ENCODE measurements around the gene PDIA4.

Gene PDIA4

DNA sequence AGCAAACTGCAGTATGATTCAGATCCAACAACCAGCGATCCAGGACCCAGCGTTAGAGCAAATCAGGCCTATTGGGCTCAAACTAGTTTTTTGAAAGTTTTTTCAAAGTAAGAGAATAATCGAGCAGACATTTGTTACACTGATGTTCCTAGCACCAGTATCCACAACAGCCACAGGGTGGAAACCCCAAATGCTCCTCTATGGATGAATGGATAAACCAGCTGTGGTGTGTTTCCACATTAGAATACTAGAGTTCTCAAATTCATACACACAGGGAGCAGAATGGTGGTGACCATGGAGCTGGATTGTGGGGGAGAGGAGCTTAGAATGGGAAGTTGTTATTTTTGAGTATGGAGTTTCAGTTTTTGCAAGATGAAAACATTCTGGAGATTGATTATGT is 60.7 kb downstream of the PDIA4 start:
- DNase-seq (ENCODE audit: low spot score) = no peak

DNA sequence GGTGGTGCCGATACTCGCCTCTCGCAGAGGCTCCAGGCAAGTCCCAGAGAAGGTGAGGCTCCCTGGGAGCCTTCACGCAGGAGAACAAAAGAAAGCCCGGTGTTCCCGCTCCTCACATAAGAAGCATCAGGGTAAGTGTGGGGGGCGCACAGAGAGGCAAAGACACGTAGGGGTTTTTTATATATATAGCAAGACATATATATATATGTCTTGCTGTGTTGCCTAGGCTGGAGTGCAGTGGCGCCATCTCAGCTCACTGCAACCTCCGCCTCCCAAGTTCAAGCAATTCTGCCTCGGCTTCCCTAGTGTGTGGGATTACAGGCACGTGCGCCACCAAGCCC is 61.3 kb downstream of the PDIA4 start:
- DNase-seq (ENCODE audit: low spot score) = no peak

DNA sequence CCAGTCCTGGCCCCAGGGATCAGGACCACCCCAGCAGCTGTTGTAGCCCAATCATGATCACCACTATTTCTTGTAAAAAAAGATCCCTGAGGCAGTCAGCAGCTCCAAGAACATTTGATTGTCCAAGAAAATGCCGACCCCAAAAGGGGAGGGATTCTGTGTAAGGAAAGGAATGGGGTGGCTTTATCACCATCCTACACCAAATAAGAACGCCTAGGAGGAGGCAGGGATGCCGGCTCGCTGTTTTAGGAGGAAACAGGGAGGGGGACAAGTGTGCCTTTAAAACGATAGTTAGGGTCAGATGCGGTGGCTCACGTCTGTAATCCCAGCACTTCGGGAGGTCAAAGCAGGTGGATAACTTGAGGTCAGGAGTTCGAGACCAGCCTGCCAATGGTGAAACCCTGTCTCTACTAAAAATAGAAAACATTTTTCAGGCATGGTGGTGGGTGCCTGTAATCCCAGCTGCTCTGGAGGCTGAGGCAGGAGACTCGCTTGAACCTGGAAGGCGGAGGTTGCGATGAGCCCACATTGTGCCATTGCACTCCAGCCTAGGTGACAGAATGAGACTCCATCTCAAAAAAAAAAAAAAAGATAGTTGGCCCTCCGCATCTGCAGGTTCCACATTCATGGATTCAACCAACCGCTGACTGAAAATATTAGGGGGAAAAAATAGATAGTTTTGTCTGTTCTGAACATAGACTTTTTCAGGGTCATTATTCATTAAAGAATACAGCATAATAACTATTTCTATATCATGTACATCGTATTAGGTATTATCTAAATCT is 63.6 kb downstream of the PDIA4 start:
- DNase-seq (ENCODE audit: low spot score) = no peak

DNA sequence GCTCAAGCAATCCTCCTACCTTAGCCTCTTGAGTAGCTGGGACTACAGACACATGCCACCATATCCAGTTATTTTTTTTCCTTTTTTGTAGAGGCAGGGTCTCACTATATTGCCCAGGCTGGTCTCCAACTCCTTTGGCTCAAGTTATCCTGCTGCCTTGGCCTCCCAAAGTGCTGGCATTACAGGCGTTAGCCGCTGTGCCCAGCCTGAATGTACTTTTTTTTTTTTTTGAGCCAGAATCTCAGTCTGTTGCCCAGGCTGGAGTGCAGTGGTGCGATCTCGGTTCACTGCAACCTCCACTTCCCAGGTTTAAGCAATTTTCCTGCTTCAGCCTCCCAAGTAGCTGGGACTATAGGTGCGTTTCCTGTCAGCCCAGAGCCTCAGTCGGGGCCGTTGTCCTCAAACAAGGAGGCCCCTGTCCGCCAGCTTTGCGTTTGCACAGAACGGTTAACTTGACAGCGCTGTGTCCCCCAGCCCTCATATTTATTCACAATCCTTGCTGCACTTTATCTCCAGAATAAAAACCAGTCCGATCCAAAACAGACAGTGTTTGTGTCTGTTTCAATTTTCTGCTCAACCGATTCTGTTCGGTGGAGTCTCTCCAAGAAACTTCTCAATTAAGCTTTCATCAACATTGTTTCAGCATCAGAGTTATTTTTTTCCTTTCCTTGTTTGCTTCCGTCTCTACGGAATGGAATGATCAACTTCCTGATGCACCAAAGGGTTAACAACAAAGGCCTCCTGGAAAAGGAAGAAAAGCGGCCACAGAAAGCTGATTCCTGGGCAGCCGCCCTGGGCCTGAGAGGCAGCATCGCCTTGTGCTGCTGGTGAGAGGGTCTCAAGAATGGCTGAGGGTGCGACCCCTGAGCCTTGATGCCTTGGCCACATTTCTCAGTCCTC is 64.5 kb downstream of the PDIA4 start:
- no peak for DNase-seq (ENCODE audit: low spot score)

DNA sequence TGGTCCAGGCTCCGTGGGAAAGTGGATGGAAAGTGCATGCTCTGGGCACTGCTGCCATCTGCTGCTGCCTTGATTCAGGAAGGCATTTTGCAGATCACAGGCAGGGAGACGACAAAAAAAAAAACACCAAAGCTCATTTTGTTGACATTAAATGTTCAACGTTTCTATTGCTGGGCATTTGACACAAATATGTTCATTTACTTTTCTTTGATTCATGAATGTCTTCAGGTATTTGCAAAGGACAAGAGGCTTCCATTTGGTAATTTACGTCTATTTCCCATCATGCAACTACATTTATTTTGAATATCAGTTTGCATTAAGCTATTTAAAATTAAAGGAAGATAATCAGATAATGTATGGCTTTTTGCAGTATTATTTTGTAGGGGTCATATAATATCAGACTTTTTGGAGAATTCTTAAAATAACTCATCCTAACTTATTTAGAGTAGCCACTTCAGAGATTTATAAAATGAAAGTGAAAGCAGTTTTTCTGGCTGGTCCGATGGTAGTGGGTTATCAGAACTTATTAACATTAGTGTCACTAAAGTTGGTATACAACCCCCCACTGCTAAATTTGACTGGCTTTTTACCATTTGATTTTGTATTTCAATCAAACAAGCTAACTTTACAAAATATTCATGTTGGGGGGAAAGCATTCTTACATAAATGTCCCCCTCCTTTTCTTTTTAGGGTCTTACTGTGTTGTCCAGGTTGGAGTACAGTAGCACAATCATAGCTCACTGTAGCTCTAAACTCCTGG is 65.3 kb downstream of the PDIA4 start:
- peak; percentile 62 for DNase-seq (ENCODE audit: low spot score)

DNA sequence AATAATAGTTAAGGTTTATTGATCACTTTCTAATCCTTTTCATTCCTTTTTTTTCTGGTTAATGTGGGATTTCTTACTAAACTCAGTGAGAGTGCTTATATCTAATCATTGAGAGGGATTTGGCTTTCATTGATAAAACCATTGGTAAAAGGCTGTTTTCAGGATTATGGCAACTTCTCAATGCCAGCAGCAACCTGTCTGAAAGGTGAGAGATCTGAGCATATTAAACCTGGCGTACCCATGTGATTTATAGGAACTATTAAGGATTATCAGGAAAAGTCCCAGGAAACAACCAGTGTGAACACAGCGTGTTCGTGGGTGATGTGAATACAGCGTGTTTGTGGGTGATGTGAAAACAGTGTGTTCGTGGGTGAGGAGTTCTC is 65.9 kb downstream of the PDIA4 start:
- no peak for DNase-seq (ENCODE audit: low spot score)

DNA sequence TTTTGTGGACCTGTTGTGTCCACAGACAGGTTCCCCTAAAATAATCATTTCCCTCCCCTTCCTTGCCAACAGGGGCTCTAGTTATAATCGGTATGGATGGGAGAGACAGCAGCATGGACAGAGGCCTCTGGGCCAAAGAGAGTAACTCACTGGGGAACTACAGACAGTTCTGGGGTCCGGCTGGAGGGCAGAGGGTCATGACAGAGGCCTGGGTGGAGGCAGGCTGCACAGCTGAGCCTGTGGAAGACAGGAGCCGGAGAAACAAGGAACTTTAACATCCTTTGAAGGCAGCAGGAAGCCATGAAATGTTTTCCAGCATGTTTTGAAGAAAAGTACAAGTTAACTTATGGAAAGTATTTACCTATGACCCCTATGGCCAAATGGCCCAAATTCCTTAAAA is 68.6 kb downstream of the PDIA4 start:
- DNase-seq (ENCODE audit: low spot score) = no peak

DNA sequence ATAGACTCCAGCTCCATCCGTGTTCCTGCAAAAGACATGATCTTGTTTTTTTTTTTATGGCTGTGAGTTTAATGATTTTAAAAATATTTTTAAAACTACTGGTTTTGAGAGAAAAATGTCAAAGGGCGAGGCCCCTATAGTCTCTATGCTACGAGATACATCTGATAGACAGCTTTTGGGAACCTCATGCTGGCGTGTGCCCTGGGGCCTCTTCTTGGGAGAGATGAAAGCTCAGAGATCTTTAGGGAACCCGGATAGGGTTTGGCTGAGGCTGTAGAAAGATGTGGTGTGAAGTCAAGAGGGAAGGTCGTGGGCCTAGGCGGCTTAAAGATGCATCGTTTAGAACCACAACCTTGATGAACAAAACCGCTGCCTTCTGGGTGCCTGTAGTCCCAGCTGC is 70.2 kb downstream of the PDIA4 start:
- DNase-seq (ENCODE audit: low spot score) = no peak

DNA sequence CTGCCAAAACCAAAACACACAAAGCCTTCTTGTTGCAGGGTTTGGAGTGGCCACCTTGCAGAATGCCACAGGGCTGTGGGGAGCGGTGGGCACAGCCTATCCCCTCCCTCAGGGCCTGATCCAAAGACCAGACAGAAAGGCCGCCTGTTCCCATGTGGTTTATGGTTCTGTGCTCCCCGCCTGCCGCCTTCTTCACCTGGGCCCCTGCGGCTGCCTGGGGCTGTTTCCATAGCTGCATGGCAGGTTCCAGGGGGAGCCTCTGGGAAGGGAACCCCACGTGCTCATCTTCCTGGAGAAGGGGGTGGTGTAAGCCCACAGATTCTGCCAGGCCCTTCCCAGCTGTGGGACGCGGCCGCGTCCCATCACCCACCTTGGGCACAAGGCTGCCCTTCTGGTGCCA is 73.5 kb downstream of the PDIA4 start:
- DNase-seq (ENCODE audit: low spot score) = no peak

DNA sequence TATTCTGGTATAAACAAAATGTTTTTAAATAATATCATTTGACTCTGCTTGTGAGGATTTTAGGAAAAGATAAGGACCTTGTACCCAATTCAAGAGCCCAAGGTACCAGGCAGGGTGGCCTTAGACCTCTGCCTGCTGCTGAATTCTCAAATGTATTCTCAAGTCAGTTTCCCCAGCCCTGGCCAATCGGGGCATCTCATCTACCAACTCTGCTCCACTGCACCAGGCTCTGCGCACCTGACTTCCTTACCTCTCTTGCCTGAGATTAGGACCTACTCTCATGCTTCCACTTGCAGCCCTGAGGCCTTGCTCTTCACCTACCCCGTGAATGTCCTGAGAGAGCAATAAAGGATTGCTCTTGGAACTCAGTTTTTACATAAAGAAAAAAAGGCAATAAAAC is 74.6 kb downstream of the PDIA4 start:
- DNase-seq (ENCODE audit: low spot score) = no peak
